ENCODE measurements around the gene KPNA2.
"Not testable (repeated sequence)": the region's sequence is repeated elsewhere in the genome, so short reads cannot be mapped to it uniquely, and the experiment has no call there.

KPNA2 gene

DNA sequence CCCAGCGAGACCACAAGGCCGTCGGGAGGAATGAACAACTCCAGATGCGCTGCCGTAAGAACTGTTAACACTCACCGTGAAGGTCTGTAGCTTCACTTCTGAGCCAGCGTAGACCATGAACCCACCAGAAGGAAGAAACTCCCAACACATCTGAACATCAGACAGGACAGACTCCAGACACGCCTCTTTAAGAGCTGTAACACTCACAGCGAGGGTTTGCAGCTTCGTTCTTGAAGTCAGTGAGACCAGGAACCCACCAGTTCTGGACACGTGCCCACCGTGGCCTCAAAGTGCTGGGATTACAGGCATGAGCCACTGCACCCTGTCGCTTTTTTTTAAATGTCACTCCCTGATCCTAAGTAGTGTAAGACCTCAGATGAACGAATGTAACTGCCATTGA lies 17.3 kb downstream of the KPNA2 start:
- DNase-seq (ENCODE audit: low read depth), result no peak
- no peak overlapping the region for H3K4me3 ChIP-seq (ENCODE audit: control insufficient read depth, low read depth, low read length)
- TF ChIP-seq, protein P1, sequence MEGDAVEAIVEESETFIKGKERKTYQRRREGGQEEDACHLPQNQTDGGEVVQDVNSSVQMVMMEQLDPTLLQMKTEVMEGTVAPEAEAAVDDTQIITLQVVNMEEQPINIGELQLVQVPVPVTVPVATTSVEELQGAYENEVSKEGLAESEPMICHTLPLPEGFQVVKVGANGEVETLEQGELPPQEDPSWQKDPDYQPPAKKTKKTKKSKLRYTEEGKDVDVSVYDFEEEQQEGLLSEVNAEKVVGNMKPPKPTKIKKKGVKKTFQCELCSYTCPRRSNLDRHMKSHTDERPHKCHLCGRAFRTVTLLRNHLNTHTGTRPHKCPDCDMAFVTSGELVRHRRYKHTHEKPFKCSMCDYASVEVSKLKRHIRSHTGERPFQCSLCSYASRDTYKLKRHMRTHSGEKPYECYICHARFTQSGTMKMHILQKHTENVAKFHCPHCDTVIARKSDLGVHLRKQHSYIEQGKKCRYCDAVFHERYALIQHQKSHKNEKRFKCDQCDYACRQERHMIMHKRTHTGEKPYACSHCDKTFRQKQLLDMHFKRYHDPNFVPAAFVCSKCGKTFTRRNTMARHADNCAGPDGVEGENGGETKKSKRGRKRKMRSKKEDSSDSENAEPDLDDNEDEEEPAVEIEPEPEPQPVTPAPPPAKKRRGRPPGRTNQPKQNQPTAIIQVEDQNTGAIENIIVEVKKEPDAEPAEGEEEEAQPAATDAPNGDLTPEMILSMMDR (IDR thresholded peaks at IDR 0.05; ENCODE audit: control insufficient read depth, insufficient read depth, low read depth, low read length, missing control alignments), result no peak

DNA sequence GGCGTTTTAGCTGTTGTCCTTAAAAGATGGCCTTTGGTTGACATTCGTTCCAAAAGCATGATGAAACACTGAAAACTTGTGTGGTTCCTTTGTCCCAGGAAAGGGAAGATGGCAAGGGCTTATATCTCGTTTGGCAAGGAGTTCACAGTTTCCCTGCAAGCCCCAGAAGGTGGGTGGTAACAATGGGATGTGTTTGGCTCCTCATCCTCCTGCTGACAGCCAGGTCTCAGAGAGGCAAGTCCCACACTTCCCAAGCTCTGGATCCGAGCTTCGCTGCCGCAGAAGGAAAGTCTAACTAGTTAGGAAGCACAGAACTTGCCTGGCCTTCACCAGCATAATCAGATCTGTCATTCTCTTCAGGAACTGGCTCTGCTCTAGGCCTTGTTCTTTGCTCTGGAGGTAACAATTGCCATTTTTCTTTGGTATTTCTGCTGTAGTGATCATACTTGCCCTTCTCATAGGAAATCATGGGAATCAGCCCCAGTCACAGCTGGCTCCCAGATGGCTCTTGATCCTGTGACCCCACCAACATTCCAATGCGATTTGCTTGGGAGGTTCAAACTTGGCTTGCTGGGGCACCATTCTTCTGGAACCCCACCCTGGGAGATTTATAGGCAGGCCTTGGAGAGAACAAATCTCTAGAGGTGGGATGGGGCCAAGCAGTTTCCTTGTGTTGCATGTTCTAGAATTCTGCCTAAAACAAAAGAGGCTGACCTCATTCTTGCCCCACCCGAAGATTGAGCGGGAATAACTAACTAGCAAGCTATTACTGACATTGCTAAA lies 17.9 kb downstream of the KPNA2 start:
- DNase-seq (ENCODE audit: low read depth), result peak; percentile 77
- no peak overlapping the region for H3K4me3 ChIP-seq (ENCODE audit: control insufficient read depth, low read depth, low read length)
- TF ChIP-seq, protein P1 (IDR thresholded peaks at IDR 0.05; ENCODE audit: control insufficient read depth, insufficient read depth, low read depth, low read length, missing control alignments), result no peak

DNA sequence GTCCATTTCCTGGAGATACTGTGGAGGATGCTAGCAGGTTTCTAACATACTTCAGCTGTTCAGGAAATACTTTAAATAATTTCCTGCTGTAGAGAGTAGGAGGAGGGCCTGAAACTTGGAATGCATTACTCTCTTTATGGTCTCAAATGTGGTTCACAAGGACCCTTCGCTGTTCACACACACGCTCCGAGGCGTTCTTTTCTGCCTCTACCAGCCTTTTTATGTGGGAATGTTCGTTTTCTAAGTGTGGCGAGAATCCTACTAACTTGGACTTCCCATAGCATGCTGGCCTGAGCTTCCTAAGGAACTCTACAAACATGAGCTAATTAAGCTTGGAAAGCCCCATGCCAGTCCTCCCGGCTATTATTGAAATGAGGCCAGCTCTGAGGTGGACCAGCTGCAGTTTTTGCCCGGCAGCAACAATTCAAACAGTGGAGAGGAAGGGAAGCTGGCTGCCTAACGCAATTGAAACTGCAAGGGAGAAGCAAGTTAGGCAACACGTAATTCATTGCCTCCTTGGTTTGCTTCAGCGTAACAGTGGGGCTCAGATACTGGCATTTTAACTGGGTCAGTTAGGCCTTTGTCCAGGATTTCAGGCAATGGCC lies 18.9 kb downstream of the KPNA2 start:
- H3K4me3 ChIP-seq (ENCODE audit: control insufficient read depth, low read depth, low read length), result no peak overlapping the region
- TF ChIP-seq, protein P1 (IDR thresholded peaks at IDR 0.05; ENCODE audit: control insufficient read depth, insufficient read depth, low read depth, low read length, missing control alignments), result no peak
- peak; percentile 46 for DNase-seq (ENCODE audit: low read depth)

DNA sequence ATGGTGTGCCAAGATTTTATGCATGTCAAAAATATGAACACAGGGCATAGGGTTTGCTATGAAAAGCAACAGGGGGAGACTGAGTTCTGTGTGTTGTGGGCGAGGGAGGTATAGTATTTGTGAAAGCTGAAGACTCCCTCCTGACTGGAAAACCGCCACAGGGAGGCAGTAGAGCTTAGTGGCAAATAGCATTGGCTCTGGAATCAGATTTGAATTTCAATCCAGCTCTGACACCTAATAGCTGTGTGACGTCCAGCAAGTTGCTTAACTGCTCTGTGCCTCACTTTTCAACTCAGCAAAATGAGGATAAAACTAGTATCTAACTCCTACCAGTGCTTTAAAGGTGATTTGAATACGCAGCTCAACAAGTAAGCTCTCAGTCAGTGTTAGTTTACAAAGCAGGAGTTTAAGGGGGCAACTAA lies 22.0 kb downstream of the KPNA2 start:
- TF ChIP-seq, protein P1 (IDR thresholded peaks at IDR 0.05; ENCODE audit: control insufficient read depth, insufficient read depth, low read depth, low read length, missing control alignments), result peak; percentile 53
- H3K4me3 ChIP-seq (ENCODE audit: control insufficient read depth, low read depth, low read length), result no peak overlapping the region
- no peak for DNase-seq (ENCODE audit: low read depth)

DNA sequence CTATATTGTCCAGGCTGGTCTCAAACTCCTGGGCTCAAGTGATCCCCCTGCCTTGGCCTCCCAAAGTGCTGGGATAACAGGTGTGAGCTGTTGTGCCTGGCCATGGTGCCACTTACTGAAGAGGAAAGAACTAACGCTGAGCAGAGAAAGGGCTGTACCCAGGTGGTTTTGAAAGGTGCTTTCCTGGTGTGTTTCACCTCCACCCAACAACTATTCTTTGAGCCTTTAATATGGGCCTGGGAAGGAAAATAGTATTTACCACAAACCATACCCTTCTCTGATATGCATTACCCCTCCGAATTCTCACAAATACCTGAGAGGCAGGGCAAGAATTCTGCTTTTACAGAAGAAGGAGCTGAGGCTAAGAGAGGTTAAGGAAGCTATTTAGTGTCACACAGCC lies 24.8 kb downstream of the KPNA2 start:
- TF ChIP-seq, protein P1 (IDR thresholded peaks at IDR 0.05; ENCODE audit: control insufficient read depth, insufficient read depth, low read depth, low read length, missing control alignments), result no peak
- H3K4me3 ChIP-seq (ENCODE audit: control insufficient read depth, low read depth, low read length), result no peak overlapping the region
- no peak for DNase-seq (ENCODE audit: low read depth)

DNA sequence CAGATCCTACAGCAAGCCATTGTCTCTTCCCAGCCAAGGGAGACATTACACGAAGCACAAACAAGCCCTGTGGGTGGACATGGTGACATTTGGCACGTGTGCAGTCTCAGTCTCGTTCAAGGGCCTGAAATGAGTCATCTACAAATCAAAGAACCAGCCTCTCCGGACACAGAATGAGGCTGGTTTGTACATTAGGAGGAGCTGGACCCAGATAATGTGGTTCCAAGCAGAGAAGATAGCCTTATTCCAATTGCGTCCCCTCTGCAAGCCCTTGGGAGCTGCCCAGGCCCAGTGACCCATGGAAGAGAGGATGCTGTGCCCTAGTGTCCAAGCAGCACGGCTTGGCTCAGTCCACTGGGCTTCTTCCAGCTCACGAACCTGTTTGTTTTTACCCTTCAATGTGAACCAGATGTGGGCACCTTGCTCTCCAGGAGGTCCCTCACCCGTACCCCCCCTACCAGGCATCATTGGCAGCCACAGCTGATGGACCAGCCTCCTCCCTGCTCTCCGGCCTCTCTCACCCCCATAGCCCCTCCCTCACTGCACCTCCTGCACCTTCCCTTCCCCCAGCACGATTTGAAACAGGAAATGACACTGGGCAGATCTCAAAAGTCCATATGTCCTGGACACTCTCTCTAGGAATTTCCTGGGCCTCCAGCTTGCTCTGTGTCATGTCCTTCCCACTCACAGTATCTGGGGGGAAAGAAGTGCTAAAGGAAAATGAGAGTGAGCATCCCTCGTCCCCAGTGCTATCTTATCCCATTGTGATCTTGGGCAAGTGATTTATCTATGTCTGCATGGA lies 26.2 kb downstream of the KPNA2 start:
- TF ChIP-seq, protein P1 (IDR thresholded peaks at IDR 0.05; ENCODE audit: control insufficient read depth, insufficient read depth, low read depth, low read length, missing control alignments), result no peak
- H3K4me3 ChIP-seq (ENCODE audit: control insufficient read depth, low read depth, low read length), result no peak overlapping the region
- DNase-seq (ENCODE audit: low read depth), result no peak

DNA sequence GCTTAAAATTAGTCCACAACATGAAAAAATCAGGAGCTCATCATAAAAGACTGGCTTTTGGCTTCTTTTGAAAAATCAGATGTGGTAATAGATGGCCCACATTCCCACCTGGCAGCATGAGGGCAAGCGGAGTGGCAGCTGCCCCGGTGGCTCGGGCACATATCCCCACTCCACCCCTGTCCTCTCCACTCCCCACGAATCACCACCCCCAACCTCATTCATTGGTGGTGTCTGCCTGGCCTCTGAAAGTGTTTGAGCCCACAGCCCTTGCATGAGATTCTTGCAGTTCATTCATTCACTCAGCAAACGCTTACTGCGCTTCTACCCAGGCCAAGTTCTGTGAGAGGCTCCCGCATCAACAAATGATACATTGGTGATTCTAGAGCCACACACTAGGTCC lies 29.8 kb downstream of the KPNA2 start:
- H3K4me3 ChIP-seq (ENCODE audit: control insufficient read depth, low read depth, low read length); DNase-seq (ENCODE audit: low read depth): not testable (repeated sequence)

DNA sequence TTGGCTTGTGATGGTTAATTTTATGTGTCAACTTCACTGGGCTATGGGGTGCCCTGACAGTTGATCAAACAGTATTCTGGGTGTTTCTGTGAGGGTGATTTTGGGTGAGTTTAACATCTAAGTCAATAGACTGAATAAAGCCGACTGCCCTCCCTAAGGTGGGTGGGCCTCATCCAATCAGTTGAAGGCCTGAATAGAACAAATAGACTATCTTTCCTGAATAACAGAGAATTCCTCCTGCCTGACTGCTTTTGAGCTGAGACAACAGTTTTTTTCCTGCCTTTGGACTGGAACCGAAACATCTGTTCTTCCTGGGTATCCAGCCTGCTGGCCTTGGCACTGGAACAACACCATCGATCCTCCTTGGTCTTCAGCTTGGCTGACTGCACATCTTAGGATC lies 33.0 kb downstream of the KPNA2 start:
- not testable (repeated sequence) for DNase-seq (ENCODE audit: low read depth); H3K4me3 ChIP-seq (ENCODE audit: control insufficient read depth, low read depth, low read length)

DNA sequence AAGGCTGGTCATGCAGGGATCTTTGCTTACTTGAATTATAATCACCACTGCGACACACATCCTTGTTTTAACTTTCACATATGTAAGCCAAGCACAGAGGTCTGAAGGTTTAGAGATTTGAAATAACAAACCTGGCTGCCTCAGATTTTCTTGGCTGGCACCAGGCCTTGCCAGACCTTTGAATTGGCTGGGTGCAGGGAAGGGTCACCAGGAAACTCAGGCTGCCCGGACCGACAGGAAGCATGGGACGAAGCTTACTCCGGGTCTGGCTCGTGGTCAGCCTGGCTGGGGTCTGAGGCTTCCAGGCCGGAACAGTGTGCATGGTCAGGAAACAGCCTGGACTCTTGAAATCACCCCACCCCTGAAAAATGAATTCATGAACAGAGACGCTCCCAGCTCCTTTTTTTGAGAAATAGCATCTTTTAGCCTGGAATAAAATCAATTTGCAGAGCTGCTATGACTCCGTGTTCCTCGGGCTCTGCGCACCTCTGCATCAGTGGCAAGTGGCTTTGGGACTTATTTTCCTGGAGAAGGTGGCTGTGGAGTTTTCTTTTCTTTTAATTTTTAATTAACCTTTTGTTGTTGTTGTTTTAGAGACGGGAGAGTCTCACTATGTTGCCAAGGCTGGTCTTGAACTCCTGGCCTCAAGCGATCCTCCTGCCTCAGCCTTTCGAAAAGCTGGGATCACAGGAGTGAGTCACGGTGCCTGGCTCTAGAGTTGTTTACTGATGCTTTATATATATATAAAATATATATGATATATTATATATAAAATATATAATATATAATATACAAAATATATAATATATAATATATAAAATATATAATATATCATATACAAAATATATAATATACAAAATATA lies 35.3 kb downstream of the KPNA2 start:
- H3K4me3 ChIP-seq (ENCODE audit: control insufficient read depth, low read depth, low read length); DNase-seq (ENCODE audit: low read depth): not testable (repeated sequence)
